HS-5 (cell line): ENCODE results near the gene ZFYVE21.

Experiments
- DNase-seq: peaks from one replicate; pipeline ENCODE4 v3.0.0-alpha.2; 2012; ENCODE audit warnings: low read depth

Gene ZFYVE21

GRCh38 chr14:103705504-103706284 lies 9.9 kb upstream of the ZFYVE21 start:
- no peak for DNase-seq

GRCh38 chr14:103706551-103707328 lies 8.9 kb upstream of the ZFYVE21 start:
- no peak for DNase-seq

- DNase-seq, result no peak
Observed at GRCh38 chr14:103707329-103708263, 8.0 kb upstream of the ZFYVE21 start.

GRCh38 chr14:103708750-103709187 lies 6.8 kb upstream of the ZFYVE21 start:
- DNase-seq, result no peak

- no peak for DNase-seq
Observed at GRCh38 chr14:103709814-103710213, 5.8 kb upstream of the ZFYVE21 start.

GRCh38 chr14:103710771-103711377 lies 4.7 kb upstream of the ZFYVE21 start:
- DNase-seq, result no peak

- no peak for DNase-seq
Observed at GRCh38 chr14:103711516-103712431, 3.8 kb upstream of the ZFYVE21 start.

- no peak for DNase-seq
Observed at GRCh38 chr14:103712633-103713247, 2.9 kb upstream of the ZFYVE21 start.

- DNase-seq, result no peak
Observed at GRCh38 chr14:103713304-103714062, 2.1 kb upstream of the ZFYVE21 start.

GRCh38 chr14:103714063-103714724 lies 1.4 kb upstream of the ZFYVE21 start:
- DNase-seq, result no peak

GRCh38 chr14:103716091-103716801 lies 636 bp downstream of the ZFYVE21 start:
- no peak for DNase-seq

- no peak for DNase-seq
Observed at GRCh38 chr14:103716899-103717411, 1.3 kb downstream of the ZFYVE21 start.

GRCh38 chr14:103718572-103718971 lies 3.0 kb downstream of the ZFYVE21 start:
- DNase-seq, result no peak

- no peak for DNase-seq
Observed at GRCh38 chr14:103719751-103720150, 4.1 kb downstream of the ZFYVE21 start.

- no peak for DNase-seq
Observed at GRCh38 chr14:103721334-103722120, 5.9 kb downstream of the ZFYVE21 start.

GRCh38 chr14:103723748-103724081 lies 8.1 kb downstream of the ZFYVE21 start:
- DNase-seq, result no peak

- no peak for DNase-seq
Observed at GRCh38 chr14:103724116-103724515, 8.5 kb downstream of the ZFYVE21 start.
